IPS-18a (cell line): ENCODE measurements around the gene SLC26A3.

Source experiments
- H3K27ac ChIP-seq: one replicate; pipeline ENCODE4 v1.5.1; 2013; ENCODE audit warnings: low read length
- H3K27me3 ChIP-seq: one replicate; pipeline ENCODE4 v1.6.1; 2013; ENCODE audit warnings: mild to moderate bottlenecking, low read length; ENCODE audit not compliant: control insufficient read depth, insufficient read depth
- H3K36me3 ChIP-seq: one replicate; pipeline ENCODE4 v1.6.1; 2013; ENCODE audit warnings: low read depth, low read length; ENCODE audit not compliant: control insufficient read depth
- H3K4me1 ChIP-seq: one replicate; pipeline ENCODE4 v1.6.1; 2013; ENCODE audit warnings: low read depth, low read length; ENCODE audit not compliant: control insufficient read depth
- H3K4me3 ChIP-seq: one replicate; pipeline ENCODE4 v1.5.1; 2013; ENCODE audit warnings: low read length
- H3K9ac ChIP-seq: one replicate; pipeline ENCODE4 v1.6.1; 2013; ENCODE audit warnings: mild to moderate bottlenecking, low read length, moderate library complexity
- H3K9me3 ChIP-seq: one replicate; pipeline ENCODE4 v1.6.1; 2013; ENCODE audit warnings: low read depth, low read length; ENCODE audit not compliant: control insufficient read depth

SLC26A3 gene

DNA sequence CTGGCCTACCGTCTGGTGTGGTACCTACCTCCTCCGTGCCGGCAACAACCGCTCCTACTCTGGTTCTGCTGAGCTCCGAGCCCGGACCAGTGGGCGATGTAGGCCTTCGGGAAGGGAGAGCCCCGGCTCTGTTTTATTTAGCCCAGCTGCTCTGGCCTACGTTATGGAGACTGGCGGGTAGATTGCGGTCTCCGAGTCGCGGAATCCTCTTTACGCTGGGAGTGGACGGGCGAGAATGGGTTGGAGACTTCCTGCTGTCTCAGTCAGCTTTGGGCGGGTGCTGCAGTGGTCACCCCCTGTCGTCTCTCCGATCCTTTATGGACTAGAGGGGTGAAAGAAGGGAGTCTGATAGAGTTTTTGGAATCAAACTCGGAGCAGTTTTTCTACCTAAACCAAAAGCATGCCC is 58.7 kb downstream of the SLC26A3 start:
- H3K27me3 ChIP-seq = no peaks in the 10 kb centered on the region
- peaks cover 13% of the 10 kb centered on the region for H3K4me1 ChIP-seq
- peaks cover 9% of the 10 kb centered on the region for H3K36me3 ChIP-seq
- peak overlapping the region; percentile 82 for H3K9ac ChIP-seq
- H3K9me3 ChIP-seq = no peaks in the 10 kb centered on the region
- H3K4me3 ChIP-seq = peak overlapping the region; percentile 81
- H3K27ac ChIP-seq = peak overlapping the region; percentile 90

DNA sequence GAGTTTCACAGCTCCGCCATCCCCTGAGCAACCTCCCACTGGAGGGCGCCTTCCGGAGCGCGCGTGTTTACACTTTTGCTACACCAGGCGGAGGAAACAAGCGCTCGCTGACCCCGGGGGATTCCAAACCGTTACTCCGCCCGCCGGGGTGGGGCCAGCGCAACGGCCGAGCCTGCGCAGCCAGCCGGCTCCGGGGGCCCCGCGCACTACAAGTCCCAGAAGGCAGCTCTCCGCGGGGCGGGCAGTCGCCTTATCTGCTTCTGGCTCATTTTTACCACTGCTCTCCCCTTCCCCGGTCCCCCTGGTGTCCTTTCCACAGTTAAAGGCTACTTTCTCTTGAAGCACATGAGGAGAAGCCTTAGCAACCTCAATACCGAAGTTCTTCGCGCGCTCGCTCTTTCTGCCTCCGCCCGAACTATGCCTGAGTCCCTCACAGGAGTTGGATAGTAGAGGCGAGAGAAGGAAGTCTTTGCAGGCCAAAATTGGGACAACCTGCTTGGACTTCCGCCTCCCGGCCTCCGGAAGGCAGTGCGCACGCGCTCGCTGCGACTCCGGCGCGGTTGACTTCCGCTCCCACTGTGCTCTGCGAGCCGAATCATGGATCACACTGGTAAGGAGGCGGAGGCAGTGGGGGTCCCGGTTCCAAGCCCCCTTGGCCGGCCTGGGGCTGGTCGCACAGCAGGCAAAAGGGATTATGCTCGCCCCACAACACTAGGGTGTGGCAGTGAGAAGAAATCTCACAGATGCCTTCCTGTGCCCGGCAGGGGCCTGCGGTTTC is 59.3 kb downstream of the SLC26A3 start, which contains the start of gene CBLL1:
Gene CBLL1 (plus strand): TSS at position 576 of the 778 bp plus-strand sequence. CDS start 22 bp downstream, at position 598.
- H3K4me1 ChIP-seq = peaks cover 13% of the 10 kb centered on the region
- H3K4me3 ChIP-seq = peak within 1 kb of the TSS; percentile 81
- peak within 1 kb of the TSS; percentile 90 for H3K27ac ChIP-seq
- H3K9ac ChIP-seq = peak within 1 kb of the TSS; percentile 82
- peaks cover 3% of the 10 kb centered on the region for H3K36me3 ChIP-seq
- no peaks in the 10 kb centered on the region for H3K27me3 ChIP-seq
- no peaks in the 10 kb centered on the region for H3K9me3 ChIP-seq

GRCh38 chr7:107742678-107743566 is 60.1 kb downstream of the SLC26A3 start:
- peak overlapping the region; percentile 21 for H3K27ac ChIP-seq
- H3K4me1 ChIP-seq = peaks cover 13% of the 10 kb centered on the region
- H3K4me3 ChIP-seq = peak overlapping the region; percentile 81
- no peaks in the 10 kb centered on the region for H3K9me3 ChIP-seq
- H3K9ac ChIP-seq = peak overlapping the region; percentile 82
- H3K36me3 ChIP-seq = no peaks in the 10 kb centered on the region
- no peaks in the 10 kb centered on the region for H3K27me3 ChIP-seq

- no peak overlapping the region for H3K27ac ChIP-seq
- H3K9me3 ChIP-seq = no peaks in the 10 kb centered on the region
- H3K9ac ChIP-seq = no peak overlapping the region
- H3K36me3 ChIP-seq = no peaks in the 10 kb centered on the region
- H3K4me3 ChIP-seq = no peak overlapping the region
- no peaks in the 10 kb centered on the region for H3K4me1 ChIP-seq
- H3K27me3 ChIP-seq = no peaks in the 10 kb centered on the region
Measured at GRCh38 chr7:107728276-107728675, 74.7 kb downstream of the SLC26A3 start.

DNA sequence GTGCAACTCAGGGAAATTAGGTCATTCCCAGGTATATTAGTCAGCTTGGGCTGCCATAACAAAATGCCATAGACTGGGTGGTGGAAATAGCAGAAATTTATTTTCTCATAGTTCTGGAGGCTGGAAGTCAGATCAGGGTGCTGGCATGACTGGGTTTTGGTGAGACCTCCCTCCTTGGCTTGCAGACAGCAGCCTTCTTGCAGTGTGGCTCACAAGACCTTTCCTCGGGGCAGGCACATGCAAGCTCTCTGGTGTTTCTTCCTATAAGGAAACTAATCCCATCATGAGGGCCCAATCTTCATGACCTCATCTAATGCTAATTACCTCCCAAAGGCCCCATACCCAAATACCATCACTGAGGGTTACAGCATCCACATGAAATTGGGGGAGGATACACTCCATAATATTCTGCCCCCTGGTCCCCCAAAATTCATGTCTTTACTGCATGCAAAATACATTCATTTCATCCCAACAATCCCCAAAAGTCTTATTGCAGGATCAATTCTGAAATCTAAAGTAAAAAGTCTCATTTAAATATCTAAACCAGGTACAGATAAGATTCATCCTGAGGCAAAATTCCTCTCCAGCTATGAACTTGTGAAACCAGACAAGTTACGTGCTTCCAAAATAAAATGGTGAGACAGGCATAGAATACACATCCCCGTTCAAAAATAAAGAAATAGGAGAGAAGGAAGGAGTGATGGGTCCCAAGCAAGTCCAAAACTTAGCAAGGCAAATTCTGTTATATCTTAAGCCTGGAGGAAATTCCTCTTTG is 76.5 kb downstream of the SLC26A3 start:
- Histone ChIP-seq H3K9me3 (no peaks in the 10 kb centered on the region), H3K4me1 (no peaks in the 10 kb centered on the region), H3K27ac (no peak overlapping the region), H3K36me3 (no peaks in the 10 kb centered on the region), H3K4me3 (no peak overlapping the region), H3K27me3 (no peaks in the 10 kb centered on the region), H3K9ac (no peak overlapping the region)

DNA sequence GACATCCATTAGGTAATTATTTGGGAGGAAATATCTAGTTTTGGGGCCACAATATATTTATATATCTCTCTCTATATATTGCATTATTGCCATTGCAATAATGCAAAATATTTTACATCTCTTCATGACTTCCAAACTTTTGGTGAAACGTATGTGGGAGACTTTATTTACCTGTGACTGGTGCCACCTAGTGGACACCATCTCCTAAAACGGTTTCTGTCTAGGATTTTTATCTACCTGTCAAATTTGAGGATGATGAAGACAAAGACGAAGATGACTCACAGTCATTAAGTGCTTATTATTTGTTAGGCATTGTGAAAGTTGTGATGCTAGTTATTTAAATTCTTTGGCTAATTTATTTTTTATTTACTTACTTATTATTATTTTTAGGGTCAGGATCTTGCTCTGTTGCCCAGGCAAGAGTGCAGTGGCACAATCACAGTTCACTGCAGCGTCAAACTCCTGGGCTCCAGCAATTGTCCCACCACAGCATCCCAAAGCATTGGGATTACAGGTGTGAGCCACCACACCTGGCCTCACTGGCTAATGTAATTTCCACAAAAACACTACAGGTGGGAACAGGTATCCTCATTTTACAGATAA is 77.8 kb downstream of the SLC26A3 start:
- H3K4me3 ChIP-seq = no peak overlapping the region
- no peaks in the 10 kb centered on the region for H3K27me3 ChIP-seq
- H3K4me1 ChIP-seq = no peaks in the 10 kb centered on the region
- no peak overlapping the region for H3K9ac ChIP-seq
- no peak overlapping the region for H3K27ac ChIP-seq
- no peaks in the 10 kb centered on the region for H3K36me3 ChIP-seq
- no peaks in the 10 kb centered on the region for H3K9me3 ChIP-seq

DNA sequence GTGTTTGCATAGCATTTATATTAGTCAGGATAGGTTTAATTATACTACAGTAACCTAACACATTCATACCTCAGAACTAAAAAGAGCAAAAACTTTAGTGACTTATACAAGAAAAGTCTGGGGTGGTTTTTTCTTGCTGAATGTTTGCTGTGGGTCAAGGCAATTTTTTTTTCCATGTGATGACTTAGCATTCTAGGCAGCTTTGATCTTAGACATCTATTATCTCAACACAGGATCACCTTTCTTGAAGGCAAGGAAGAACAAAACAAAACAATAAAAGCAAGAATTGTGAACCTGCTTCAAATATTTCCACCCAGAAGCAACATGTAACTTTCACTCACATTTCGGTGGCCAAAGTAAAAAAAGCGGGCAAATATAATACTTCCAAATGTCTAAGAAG is 79.8 kb downstream of the SLC26A3 start:
- no peak overlapping the region for H3K4me3 ChIP-seq
- H3K36me3 ChIP-seq = no peaks in the 10 kb centered on the region
- H3K27me3 ChIP-seq = no peaks in the 10 kb centered on the region
- no peak overlapping the region for H3K27ac ChIP-seq
- no peak overlapping the region for H3K9ac ChIP-seq
- no peaks in the 10 kb centered on the region for H3K4me1 ChIP-seq
- no peaks in the 10 kb centered on the region for H3K9me3 ChIP-seq

DNA sequence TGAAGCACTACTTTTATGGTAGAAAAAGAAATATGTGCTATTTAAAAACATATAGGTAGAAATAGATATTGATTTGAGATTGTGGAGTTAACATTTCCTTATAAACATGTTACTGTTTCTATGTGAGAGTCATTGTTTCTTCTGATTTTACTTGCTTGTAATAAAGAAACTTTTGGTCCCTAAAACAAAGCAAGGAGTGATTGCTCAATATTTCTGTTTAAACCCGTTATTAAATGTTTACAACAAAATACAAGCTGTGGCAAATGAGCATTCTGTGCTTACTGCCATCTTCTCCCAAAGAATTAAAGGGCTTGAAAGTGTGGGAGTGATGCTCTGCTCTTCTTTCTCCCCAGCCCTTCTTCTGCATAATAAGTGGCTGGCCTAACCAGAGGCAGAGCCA is 81.7 kb downstream of the SLC26A3 start:
- no peaks in the 10 kb centered on the region for H3K36me3 ChIP-seq
- no peak overlapping the region for H3K4me3 ChIP-seq
- H3K27ac ChIP-seq = no peak overlapping the region
- H3K4me1 ChIP-seq = no peaks in the 10 kb centered on the region
- no peak overlapping the region for H3K9ac ChIP-seq
- no peaks in the 10 kb centered on the region for H3K9me3 ChIP-seq
- H3K27me3 ChIP-seq = no peaks in the 10 kb centered on the region

- no peaks in the 10 kb centered on the region for H3K27me3 ChIP-seq
- no peak overlapping the region for H3K4me3 ChIP-seq
- no peak overlapping the region for H3K27ac ChIP-seq
- no peaks in the 10 kb centered on the region for H3K4me1 ChIP-seq
- H3K9me3 ChIP-seq = no peaks in the 10 kb centered on the region
- H3K9ac ChIP-seq = no peak overlapping the region
- H3K36me3 ChIP-seq = no peaks in the 10 kb centered on the region
Measured at GRCh38 chr7:107718456-107719193, 84.4 kb downstream of the SLC26A3 start.

DNA sequence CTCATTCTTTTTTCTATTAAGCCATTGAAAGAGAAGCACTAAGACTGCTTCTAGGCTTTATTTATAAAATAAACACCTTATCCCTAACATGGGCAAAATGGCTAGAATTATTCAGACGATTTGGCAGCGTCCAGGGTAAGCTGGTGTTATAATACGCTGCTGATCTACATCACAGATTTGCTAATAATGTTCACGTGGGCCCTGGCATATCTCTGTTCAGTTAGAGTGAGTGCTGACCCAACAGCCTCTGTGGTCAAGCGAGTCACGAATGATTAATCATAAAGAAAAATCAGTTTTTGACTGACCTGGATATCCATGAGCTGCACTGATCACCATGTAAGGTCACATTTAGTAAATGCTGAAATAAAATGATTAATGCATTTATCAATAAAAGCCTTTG is 87.5 kb downstream of the SLC26A3 start:
- no peak overlapping the region for H3K27ac ChIP-seq
- H3K27me3 ChIP-seq = no peaks in the 10 kb centered on the region
- no peak overlapping the region for H3K9ac ChIP-seq
- H3K4me3 ChIP-seq = no peak overlapping the region
- no peaks in the 10 kb centered on the region for H3K4me1 ChIP-seq
- H3K9me3 ChIP-seq = no peaks in the 10 kb centered on the region
- H3K36me3 ChIP-seq = no peaks in the 10 kb centered on the region
